Right cardiac atrium (tissue), 5 donors: ENCODE data around the gene BRWD1. TPM values are rescaled to one million over a fixed set of nuclear protein-coding genes. Genes with fewer than 3 reads are reported as not detected.

Experiments used
- ATAC-seq, 2 donors: fragments of 200-7000 bp; cut with Tn5 transposase; one replicate each; pipeline versions ENCODE4 v1.8.0 to v1.9.1; 2020; ENCODE audit warnings: moderate library complexity in 2 of 2, mild to moderate bottlenecking in 1 of 2
- DNase-seq, 3 donors: peaks; one replicate each; pipeline ENCODE4 v3.0.0-alpha.2; 2020
- H3K27ac ChIP-seq: one replicate; pipeline ENCODE4 v1.5.1; 2013; ENCODE audit warnings: mild to moderate bottlenecking, low read length, control low read depth, moderate library complexity
- H3K27me3 ChIP-seq: one replicate; pipeline ENCODE4 v1.6.1; 2013; ENCODE audit not compliant: control insufficient read depth, insufficient read depth
- H3K4me1 ChIP-seq: one replicate; pipeline ENCODE4 v1.6.1; 2013; ENCODE audit warnings: low read length; ENCODE audit not compliant: control insufficient read depth, insufficient read depth
- H3K4me3 ChIP-seq: one replicate; pipeline ENCODE4 v1.5.1; 2013; ENCODE audit warnings: low read length, control low read depth
- H3K9me3 ChIP-seq: one replicate; pipeline ENCODE4 v1.6.1; 2013; ENCODE audit warnings: low read length; ENCODE audit not compliant: control insufficient read depth
- WGBS: extraction: QIAGEN DNeasy Blood & Tissue Kit; methylation state at CpG from one replicate; pipeline ENCODE4 v1.1.7; 2013; 5-methylcytosine and 5-hydroxymethylcytosine counted together
- intact Hi-C, 4 donors: fragments of 100-400 bp; cut with DNase I; formaldehyde crosslinking; loops; one replicate each; pipeline versions ENCODE4 v1.11.0 to v1.14.0; 2022 to 2023
- polyA plus RNA-seq: library from polyadenylated mRNA; stranded (reverse); fragments of 200-250 nt; gene quantifications from one replicate; pipeline ENCODE4 v1.2.3, GENCODE V29; 2013
- total RNA-seq, 4 donors: library from RNA; stranded (reverse); fragmentation: NEBNext Ultra II Directional; extraction: Animal tissue kit (Norgen Biotek cat#: 25700); gene quantifications; one replicate each; pipeline ENCODE4 v1.2.1, GENCODE V29; 2021
- donor health status: healthy with polysubstance abuse.
- donor health status: DM: no; HTN: yes; CAD: no.
- donor health status: DM: no; HTN: no; CAD: no.
- donor health status: DM: no; HTN: yes; CAD: no; lungs with severe emphysema.
- donor health status: DM: yes; HTN: yes; CAD: no.

The BRWD1 gene
- total and polyA plus RNA-seq, 5 donors, result 13.4 to 36.9 (median 31.3) TPM

- peaks cover 8% of the 10 kb centered on the region for H3K4me1 ChIP-seq
- no peak overlapping the region for H3K27ac ChIP-seq
- intact Hi-C loops, result loop anchor here in 3 of 4 donors (2.0 to 10.0 kb wide), 2 partner anchors 65 to 69 kb away; a partner anchor contains a TSS
- 76% methylated on average over 9 of the region's 9 CpGs for WGBS
- DNase-seq (no peak), ATAC-seq (no peak)
- H3K4me3 ChIP-seq, result no peak overlapping the region
- H3K9me3 ChIP-seq, result no peaks in the 10 kb centered on the region
- H3K27me3 ChIP-seq, result no peaks in the 10 kb centered on the region
Observed at GRCh38 chr21:39315603-39316445, 2.4 kb upstream of the BRWD1 start.

GRCh38 chr21:39314143-39315027, 953 bp upstream of the BRWD1 start:
- intact Hi-C loops, result loop anchor here (2.0 to 10.0 kb wide), 3 partner anchors 33 to 70 kb away; partner anchors contain the start of gene HMGN1 (in 2 of the 4)
- peak; percentile 34 to 58 for ATAC-seq
- peak overlapping the region; percentile 97 for H3K4me3 ChIP-seq
- H3K9me3 ChIP-seq, result no peaks in the 10 kb centered on the region
- DNase-seq, result peak; percentile 52 to 81 (median 78)
- 2% methylated on average over 43 of the region's 43 CpGs for WGBS
- peak overlapping the region; percentile 82 for H3K27ac ChIP-seq
- H3K4me1 ChIP-seq, result peaks cover 4% of the 10 kb centered on the region
- no peaks in the 10 kb centered on the region for H3K27me3 ChIP-seq

- H3K9me3 ChIP-seq, result no peaks in the 10 kb centered on the region
- DNase-seq, result peak in 2 of 3 donors; percentile 76 to 80
- H3K27ac ChIP-seq, result peak overlapping the region; percentile 93
- H3K27me3 ChIP-seq, result no peaks in the 10 kb centered on the region
- intact Hi-C loops, result loop anchor here in 3 of 4 donors (2.0 to 10.0 kb wide), 3 partner anchors 34 to 76 kb away; partner anchors contain the start of gene HMGN1 (in 2 of the 3)
- WGBS, result under 1% methylated on average over 70 of the region's 71 CpGs
- ATAC-seq, result peak; percentile 2 to 6
- peaks cover 4% of the 10 kb centered on the region for H3K4me1 ChIP-seq
- peak overlapping the region; percentile 97 for H3K4me3 ChIP-seq
Observed at GRCh38 chr21:39313042-39313570, 326 bp downstream of the BRWD1 start.

GRCh38 chr21:39312112-39313041, 1.1 kb downstream of the BRWD1 start:
- DNase-seq, result peak; percentile 93 to 97 (median 97)
- H3K4me3 ChIP-seq, result peak overlapping the region; percentile 97
- H3K27ac ChIP-seq, result peak overlapping the region; percentile 93
- intact Hi-C loops, result loop anchor here in 3 of 4 donors (2.0 to 10.0 kb wide), 3 partner anchors 35 to 76 kb away; partner anchors contain the start of gene HMGN1 (in 2 of the 3)
- 2% methylated on average over 62 of the region's 65 CpGs for WGBS
- peaks cover 4% of the 10 kb centered on the region for H3K4me1 ChIP-seq
- H3K9me3 ChIP-seq, result no peaks in the 10 kb centered on the region
- peak; percentile 92 for ATAC-seq
- no peaks in the 10 kb centered on the region for H3K27me3 ChIP-seq

- Histone ChIP-seq H3K4me1 (peaks cover 4% of the 10 kb centered on the region), H3K27ac (no peak overlapping the region), H3K27me3 (no peaks in the 10 kb centered on the region), H3K4me3 (no peak overlapping the region), H3K9me3 (no peaks in the 10 kb centered on the region)
- no peak for ATAC-seq
- intact Hi-C loops, result loop anchor here in 3 of 4 donors (5.0 to 10.0 kb wide), 2 partner anchors 36 to 74 kb away; partner anchors contain the start of gene HMGN1 (in 2 of the 3)
- DNase-seq, result no peak
- 91% methylated on average over 7 of the region's 7 CpGs for WGBS
Observed at GRCh38 chr21:39311164-39311563, 2.3 kb downstream of the BRWD1 start.

GRCh38 chr21:39307466-39307865, 6.0 kb downstream of the BRWD1 start:
- ATAC-seq (no peak), DNase-seq (no peak)
- peaks cover 1% of the 10 kb centered on the region for H3K4me1 ChIP-seq
- no peaks in the 10 kb centered on the region for H3K9me3 ChIP-seq
- 93% methylated on average over 1 of the region's 1 CpG for WGBS
- no peak overlapping the region for H3K4me3 ChIP-seq
- H3K27me3 ChIP-seq, result no peaks in the 10 kb centered on the region
- intact Hi-C loops, result no loop called here
- H3K27ac ChIP-seq, result no peak overlapping the region

- no peak overlapping the region for H3K27ac ChIP-seq
- ATAC-seq (no peak), DNase-seq (no peak)
- no peaks in the 10 kb centered on the region for H3K4me1 ChIP-seq
- over 99% methylated on average over 3 of the region's 3 CpGs for WGBS
- no peaks in the 10 kb centered on the region for H3K9me3 ChIP-seq
- intact Hi-C loops, result no loop called here
- H3K4me3 ChIP-seq, result no peak overlapping the region
- no peaks in the 10 kb centered on the region for H3K27me3 ChIP-seq
Observed at GRCh38 chr21:39300587-39300986, 12.8 kb downstream of the BRWD1 start.

- H3K27ac ChIP-seq, result no peak overlapping the region
- H3K4me1 ChIP-seq, result no peaks in the 10 kb centered on the region
- H3K27me3 ChIP-seq, result no peaks in the 10 kb centered on the region
- ATAC-seq, result no peak
- WGBS, result 82% methylated on average over 2 of the region's 2 CpGs
- no peak overlapping the region for H3K4me3 ChIP-seq
- intact Hi-C loops, result no loop called here
- DNase-seq, result no peak
- no peaks in the 10 kb centered on the region for H3K9me3 ChIP-seq
Observed at GRCh38 chr21:39296891-39297290, 16.5 kb downstream of the BRWD1 start.

- Histone ChIP-seq H3K9me3 (no peaks in the 10 kb centered on the region), H3K27ac (no peak overlapping the region), H3K4me1 (no peaks in the 10 kb centered on the region), H3K4me3 (no peak overlapping the region), H3K27me3 (no peaks in the 10 kb centered on the region)
- ATAC-seq (no peak), DNase-seq (no peak)
- intact Hi-C loops, result loop anchor here in 1 of 4 donors (10.0 kb wide), 1 partner anchor 156 kb away; the partner anchor contains the start of gene LCA5L
- 99% methylated on average over 1 of the region's 1 CpG for WGBS
Observed at GRCh38 chr21:39288987-39289386, 24.4 kb downstream of the BRWD1 start.

GRCh38 chr21:39282911-39283310, 30.5 kb downstream of the BRWD1 start:
- H3K4me3 ChIP-seq, result no peak overlapping the region
- intact Hi-C loops, result loop anchor here in 1 of 4 donors (10.0 kb wide), 1 partner anchor 162 kb away; the partner anchor contains the start of gene LCA5L
- no peaks in the 10 kb centered on the region for H3K4me1 ChIP-seq
- no peaks in the 10 kb centered on the region for H3K9me3 ChIP-seq
- WGBS, result 95% methylated on average over 6 of the region's 6 CpGs
- ATAC-seq (no peak), DNase-seq (no peak)
- no peaks in the 10 kb centered on the region for H3K27me3 ChIP-seq
- H3K27ac ChIP-seq, result no peak overlapping the region
